ENCODE results near the gene PXMP4. TPM values are rescaled to one million over a fixed set of nuclear protein-coding genes. Genes with fewer than 3 reads are reported as not detected.

The PXMP4 gene
- polyA plus RNA-seq, 1 donor from 2014 or later = 3.1 TPM

- no peaks in the 10 kb centered on the region for H3K9me3 ChIP-seq (ENCODE audit: low read length)
- no peaks in the 10 kb centered on the region for H3K79me2 ChIP-seq (replicated peaks; ENCODE audit: insufficient read depth, low read length)
- no peaks in the 10 kb centered on the region for H3K9me2 ChIP-seq (ENCODE audit: insufficient read depth, low read length)
- H2AFZ ChIP-seq (ENCODE audit: low read depth, low read length) = no peak overlapping the region
- H4K20me1 ChIP-seq (ENCODE audit: insufficient read depth) = no peaks in the 10 kb centered on the region
- H3K27me3 ChIP-seq (ENCODE audit: insufficient read depth, low read depth, low read length) = no peaks in the 10 kb centered on the region
- H3K4me2 ChIP-seq (ENCODE audit: low read length) = no peak overlapping the region
- H3K9ac ChIP-seq (ENCODE audit: low read length) = peak overlapping the region; percentile 39
- H3K4me3 ChIP-seq (ENCODE audit: low read length) = peak overlapping the region; percentile 64
- H3K27ac ChIP-seq (ENCODE audit: low read length) = no peak overlapping the region
- no peak for TF ChIP-seq MXI1 (conservative IDR thresholded peaks at IDR 0.05; ENCODE audit: poor library complexity, severe bottlenecking)
- no peak for TF ChIP-seq REST (IDR thresholded peaks at IDR 0.05; ENCODE audit: borderline replicate concordance)
- no peak for TF ChIP-seq POLR2AphosphoS5 (IDR thresholded peaks at IDR 0.05)
- TF ChIP-seq TAF1 (IDR thresholded peaks at IDR 0.05; ENCODE audit: low read depth) = no peak
- TF ChIP-seq EZH2 (IDR thresholded peaks at IDR 0.05; ENCODE audit: borderline replicate concordance, insufficient read depth, low read length, poor library complexity, severe bottlenecking) = no peak
- no peak for TF ChIP-seq CTCF (IDR thresholded peaks at IDR 0.05; ENCODE audit: poor library complexity, severe bottlenecking)
- TF ChIP-seq RAD21 (conservative IDR thresholded peaks at IDR 0.05) = no peak
- TF ChIP-seq SMC3 (conservative IDR thresholded peaks at IDR 0.05; ENCODE audit: poor library complexity) = no peak
- TF ChIP-seq EP300 (conservative IDR thresholded peaks at IDR 0.05; ENCODE audit: poor library complexity, severe bottlenecking) = no peak
- no peaks in the 10 kb centered on the region for H3K36me3 ChIP-seq (ENCODE audit: insufficient read depth, low read length)
- no peaks in the 10 kb centered on the region for H3F3A ChIP-seq (ENCODE audit: insufficient read depth, low read length, poor library complexity, severe bottlenecking)
Observed at GRCh38 chr20:33719277-33719988, 677 bp downstream of the PXMP4 start.

- H3K79me2 ChIP-seq (replicated peaks; ENCODE audit: insufficient read depth, low read length) = no peaks in the 10 kb centered on the region
- H3K27ac ChIP-seq (ENCODE audit: low read length) = no peak overlapping the region
- H3K27me3 ChIP-seq (ENCODE audit: insufficient read depth, low read depth, low read length) = no peaks in the 10 kb centered on the region
- H2AFZ ChIP-seq (ENCODE audit: low read depth, low read length) = no peak overlapping the region
- H3K9me2 ChIP-seq (ENCODE audit: insufficient read depth, low read length) = no peaks in the 10 kb centered on the region
- no peaks in the 10 kb centered on the region for H3K36me3 ChIP-seq (ENCODE audit: insufficient read depth, low read length)
- TF ChIP-seq MXI1 (conservative IDR thresholded peaks at IDR 0.05; ENCODE audit: poor library complexity, severe bottlenecking) = no peak
- no peak for TF ChIP-seq TAF1 (IDR thresholded peaks at IDR 0.05; ENCODE audit: low read depth)
- no peak for TF ChIP-seq REST (IDR thresholded peaks at IDR 0.05; ENCODE audit: borderline replicate concordance)
- no peak for TF ChIP-seq POLR2AphosphoS5 (IDR thresholded peaks at IDR 0.05)
- no peak for TF ChIP-seq CTCF (IDR thresholded peaks at IDR 0.05; ENCODE audit: poor library complexity, severe bottlenecking)
- TF ChIP-seq EP300 (conservative IDR thresholded peaks at IDR 0.05; ENCODE audit: poor library complexity, severe bottlenecking) = no peak
- TF ChIP-seq EZH2 (IDR thresholded peaks at IDR 0.05; ENCODE audit: borderline replicate concordance, insufficient read depth, low read length, poor library complexity, severe bottlenecking) = no peak
- TF ChIP-seq RAD21 (conservative IDR thresholded peaks at IDR 0.05) = no peak
- TF ChIP-seq SMC3 (conservative IDR thresholded peaks at IDR 0.05; ENCODE audit: poor library complexity) = no peak
- H3K4me3 ChIP-seq (ENCODE audit: low read length) = no peak overlapping the region
- no peaks in the 10 kb centered on the region for H4K20me1 ChIP-seq (ENCODE audit: insufficient read depth)
- H3K4me2 ChIP-seq (ENCODE audit: low read length) = no peak overlapping the region
- no peaks in the 10 kb centered on the region for H3F3A ChIP-seq (ENCODE audit: insufficient read depth, low read length, poor library complexity, severe bottlenecking)
- no peaks in the 10 kb centered on the region for H3K9me3 ChIP-seq (ENCODE audit: low read length)
- H3K9ac ChIP-seq (ENCODE audit: low read length) = no peak overlapping the region
Observed at GRCh38 chr20:33716498-33716897, 3.6 kb downstream of the PXMP4 start.

Measured in neural cell (in vitro differentiated cells).